GM18909 (cell line): ENCODE data around the gene CD163L1.
"Not testable (repeated sequence)": the region's sequence is repeated elsewhere in the genome, so short reads cannot be mapped to it uniquely, and the experiment has no call there.

Experiments
- ATAC-seq: cut with Tn5 transposase; IDR thresholded peaks from one replicate; pipeline ENCODE4 v1.9.1; 2021; ENCODE audit warnings: mild to moderate bottlenecking; ENCODE audit not compliant: unreplicated experiment, poor library complexity

Gene CD163L1

DNA sequence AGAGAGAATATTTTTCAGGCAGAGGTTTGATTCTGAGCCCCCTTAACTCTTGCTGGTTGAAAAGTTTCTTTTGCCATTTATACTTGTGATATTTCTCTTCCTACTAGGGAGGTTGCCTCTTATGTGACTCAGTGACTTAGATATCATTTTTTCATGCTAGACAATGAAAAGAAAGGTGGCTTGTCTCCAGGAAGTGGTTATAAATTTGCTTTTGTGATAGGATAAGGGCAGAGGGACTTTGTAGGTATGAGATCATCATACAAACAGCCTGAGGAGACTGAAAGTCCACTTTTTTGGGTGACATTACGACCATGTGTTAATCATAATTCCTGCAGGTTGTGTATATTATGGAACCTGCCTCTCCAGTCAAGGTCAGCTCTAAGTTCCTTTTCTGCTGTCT is 104.3 kb downstream of the CD163L1 start:
- ATAC-seq = no peak

DNA sequence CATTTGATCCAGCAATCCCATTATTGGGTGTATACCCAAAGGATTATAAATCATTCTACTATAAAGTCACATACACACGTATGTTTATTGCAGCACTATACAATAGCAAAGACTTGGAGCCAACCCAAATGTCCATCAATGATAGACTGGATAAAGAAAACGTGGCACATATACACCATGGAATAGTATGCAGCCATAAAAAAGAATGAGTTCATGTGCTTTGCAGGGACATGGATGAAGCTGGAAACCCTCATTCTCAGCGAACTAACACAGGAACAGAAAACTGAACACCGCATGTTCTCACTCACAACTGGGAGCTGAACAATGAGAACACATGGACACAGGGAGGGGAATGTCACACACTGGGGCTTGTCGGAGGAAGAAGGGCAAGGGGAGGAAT is 106.2 kb downstream of the CD163L1 start:
- ATAC-seq = not testable (repeated sequence)

DNA sequence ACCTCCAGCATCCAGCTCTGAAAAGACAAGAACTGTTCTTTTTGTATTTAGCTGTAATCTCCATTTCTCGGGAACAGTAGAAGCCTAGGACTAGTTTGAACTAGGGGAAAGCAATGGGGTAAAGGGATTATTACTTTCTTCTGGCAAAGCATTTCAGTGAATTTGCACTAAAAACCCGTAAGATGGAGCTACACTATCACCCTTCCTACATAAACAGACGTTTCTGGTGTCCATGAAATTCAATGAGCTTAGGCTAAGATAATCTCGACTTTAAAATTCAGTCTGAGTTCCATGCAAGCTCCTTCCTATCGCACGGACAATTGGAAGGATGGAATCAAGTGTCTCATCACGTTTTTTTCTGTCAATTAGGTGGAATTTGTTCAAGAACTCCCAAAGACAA is 116.0 kb downstream of the CD163L1 start:
- no peak for ATAC-seq

DNA sequence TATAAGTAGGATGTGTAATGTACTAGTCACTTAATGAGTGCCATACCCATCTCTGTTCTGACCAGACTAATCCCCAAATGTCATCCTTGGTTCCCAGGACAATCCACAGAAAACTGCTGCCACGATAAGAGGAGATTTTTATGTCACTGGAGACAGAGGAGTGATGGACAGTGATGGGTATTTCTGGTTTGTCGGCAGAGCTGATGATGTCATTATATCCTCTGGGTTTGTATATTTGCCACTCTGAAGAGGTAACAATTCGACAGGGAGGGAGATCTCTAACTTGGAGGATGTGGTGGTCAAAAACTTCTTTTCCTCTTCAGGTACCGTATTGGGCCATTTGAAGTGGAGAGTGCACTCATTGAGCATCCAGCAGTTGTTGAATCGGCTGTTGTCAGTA is 119.8 kb downstream of the CD163L1 start:
- no peak for ATAC-seq

DNA sequence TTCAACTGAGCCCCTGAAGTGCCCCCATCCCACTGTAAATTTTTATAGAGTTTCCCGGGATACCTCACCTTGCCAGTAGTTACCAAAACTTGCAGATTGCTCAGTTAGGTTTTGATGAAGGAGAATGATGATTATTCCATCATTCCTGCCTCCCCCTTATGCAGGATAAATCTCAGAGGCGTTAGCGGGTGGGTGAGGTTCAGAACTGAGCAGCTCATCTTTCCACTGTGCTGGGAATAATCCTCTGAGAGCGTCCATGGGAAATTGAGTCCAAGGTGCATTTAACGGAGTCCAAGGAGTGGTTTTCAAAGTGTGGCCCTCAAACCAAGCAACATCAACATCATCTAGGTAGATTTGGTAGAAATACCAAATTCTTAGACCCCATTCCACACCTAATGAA is 121.4 kb downstream of the CD163L1 start:
- ATAC-seq = no peak

DNA sequence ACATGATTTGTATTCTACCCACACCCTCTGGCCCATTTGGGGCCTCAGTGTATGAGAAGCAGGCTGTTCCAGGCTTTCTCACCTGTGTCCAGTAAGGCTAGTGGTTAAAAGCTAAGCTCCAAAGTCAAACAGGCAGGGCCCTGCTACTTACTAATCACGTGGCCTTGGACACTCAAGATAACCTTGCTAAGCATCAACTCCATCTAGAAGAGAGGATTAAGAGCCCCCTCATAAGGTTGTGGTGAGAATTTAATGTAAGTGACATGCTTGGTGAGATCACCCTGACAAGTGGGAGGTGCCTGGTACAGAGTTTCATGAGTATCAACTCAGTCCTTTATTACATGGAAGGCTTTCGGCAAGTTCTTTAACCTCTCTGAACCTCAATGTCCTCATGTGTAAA is 122.3 kb downstream of the CD163L1 start:
- no peak for ATAC-seq

DNA sequence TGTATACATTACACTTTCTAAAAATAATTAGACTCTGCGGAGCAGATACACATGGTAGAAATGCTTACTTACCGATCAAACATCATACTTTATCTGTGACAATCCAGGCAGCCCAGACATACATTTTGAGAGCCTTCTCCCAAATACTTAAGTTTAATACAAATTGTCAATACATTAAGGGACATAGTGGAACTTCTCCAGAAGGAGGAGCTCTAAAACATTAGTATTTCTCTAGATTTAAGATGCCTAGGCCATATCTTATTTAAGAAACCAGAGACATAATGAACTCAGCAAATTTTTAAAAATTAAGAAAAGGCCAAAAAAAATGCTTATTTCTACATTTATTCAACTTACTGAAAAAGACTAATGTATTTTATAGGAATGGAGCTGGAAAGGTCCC is 124.0 kb downstream of the CD163L1 start:
- ATAC-seq = no peak

DNA sequence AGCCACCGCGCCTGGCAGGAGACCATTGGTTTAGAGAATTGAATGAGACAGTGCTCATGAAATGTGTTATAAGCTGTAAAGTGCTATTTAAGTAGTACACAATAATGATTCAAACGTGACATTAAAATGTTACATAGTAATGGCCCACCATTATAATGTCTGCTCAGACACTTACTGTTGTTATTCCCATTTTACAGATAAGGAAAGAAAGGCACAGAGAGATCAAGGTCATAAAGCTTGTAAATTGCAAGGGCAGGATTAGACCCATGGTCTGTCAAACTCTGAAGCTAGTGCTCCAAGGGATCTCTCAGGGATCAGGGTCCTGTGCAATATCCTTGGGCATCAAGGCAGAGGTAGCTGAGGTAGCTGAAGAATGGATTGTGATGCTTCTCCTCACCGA is 133.9 kb downstream of the CD163L1 start:
- ATAC-seq = no peak
